Left renal pelvis (tissue), 4 donors: ENCODE measurements around the gene LYPD6B. TPM values are rescaled to one million over a fixed set of nuclear protein-coding genes. Genes with fewer than 3 reads are reported as not detected.

ENCODE experiments used
- DNase-seq, 4 donors: peaks; one replicate each; pipeline ENCODE4 v3.0.0-alpha.2; 2013; ENCODE audit warnings: low read depth in 4 of 4, low spot score in 3 of 4
- polyA plus RNA-seq, 4 donors: library from polyadenylated mRNA; unstranded; fragments of 120-200 nt; gene quantifications; one replicate each; pipeline ENCODE4 v1.2.1, GENCODE V29; 2013; ENCODE audit not compliant: insufficient read length in 4 of 4

Gene LYPD6B
- polyA plus RNA-seq, 4 donors = 0.52 to 35.7 (median 31.3) TPM

GRCh38 chr2:149101818-149102217 lies 63.3 kb downstream of the LYPD6B start:
- no peak for DNase-seq

DNA sequence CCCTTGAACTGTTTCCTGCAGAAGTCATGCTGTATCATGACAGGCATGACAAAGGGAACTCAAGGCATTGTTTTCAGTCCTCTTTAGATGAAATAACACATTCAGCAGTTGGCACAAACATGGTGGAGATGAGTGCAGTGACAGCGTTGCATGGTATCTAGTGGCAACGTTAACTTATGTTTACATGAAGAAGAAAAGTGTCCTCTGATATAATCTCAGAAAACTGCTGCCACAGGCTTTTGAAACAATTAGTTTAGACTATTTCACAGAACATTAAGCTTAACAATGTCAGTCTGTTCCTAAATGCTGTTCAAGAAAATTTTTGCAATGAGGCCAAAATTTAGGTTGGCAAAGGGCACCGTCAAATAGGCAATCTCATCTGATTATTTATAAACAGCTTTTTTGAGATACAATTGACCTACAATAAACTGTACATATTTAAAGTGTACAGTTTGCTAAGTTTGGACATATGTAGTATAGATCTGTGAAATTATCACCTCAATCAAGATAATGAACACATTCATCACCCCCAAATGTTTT lies 64.7 kb downstream of the LYPD6B start:
- DNase-seq = no peak

DNA sequence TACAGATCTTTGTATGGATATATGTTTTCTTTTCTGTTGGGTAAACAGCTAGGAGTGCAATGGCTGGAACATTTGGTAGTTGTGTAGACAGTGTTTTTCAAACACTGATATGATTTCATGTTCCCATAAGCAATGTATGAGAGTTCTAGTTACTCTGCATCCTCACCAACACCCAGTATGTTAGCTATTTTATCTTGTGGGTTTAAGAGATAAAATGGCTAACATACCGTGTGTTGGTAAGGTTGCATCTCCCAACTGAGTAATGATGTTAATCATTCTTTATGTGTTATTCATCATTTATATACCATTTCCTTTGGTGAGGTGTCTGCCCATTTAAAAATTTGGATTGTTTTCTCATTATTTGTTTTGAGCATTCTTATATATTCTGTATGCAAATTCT lies 65.7 kb downstream of the LYPD6B start:
- DNase-seq = no peak

- no peak for DNase-seq
Observed at GRCh38 chr2:149112068-149112467, 73.6 kb downstream of the LYPD6B start.

DNA sequence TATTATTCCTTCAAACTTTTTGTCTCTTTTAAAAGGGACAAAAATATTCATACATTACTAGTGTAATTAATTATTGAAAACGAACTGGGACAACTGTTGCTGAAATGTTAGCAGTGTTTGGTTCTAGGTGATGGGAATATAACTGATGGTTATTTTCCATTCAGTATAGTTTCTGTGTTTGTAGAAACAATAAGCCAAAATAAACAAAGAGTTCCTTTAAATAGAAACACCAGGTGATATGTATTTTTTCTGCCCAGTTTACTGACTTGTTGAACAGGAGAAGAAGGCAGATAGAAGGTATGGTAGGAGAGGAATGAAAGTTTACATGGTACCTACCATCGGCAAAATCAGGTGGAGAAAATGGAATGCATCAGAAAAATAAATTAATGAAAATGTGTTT lies 74.2 kb downstream of the LYPD6B start:
- no peak for DNase-seq

GRCh38 chr2:149115781-149116180 lies 77.3 kb downstream of the LYPD6B start:
- no peak for DNase-seq

DNA sequence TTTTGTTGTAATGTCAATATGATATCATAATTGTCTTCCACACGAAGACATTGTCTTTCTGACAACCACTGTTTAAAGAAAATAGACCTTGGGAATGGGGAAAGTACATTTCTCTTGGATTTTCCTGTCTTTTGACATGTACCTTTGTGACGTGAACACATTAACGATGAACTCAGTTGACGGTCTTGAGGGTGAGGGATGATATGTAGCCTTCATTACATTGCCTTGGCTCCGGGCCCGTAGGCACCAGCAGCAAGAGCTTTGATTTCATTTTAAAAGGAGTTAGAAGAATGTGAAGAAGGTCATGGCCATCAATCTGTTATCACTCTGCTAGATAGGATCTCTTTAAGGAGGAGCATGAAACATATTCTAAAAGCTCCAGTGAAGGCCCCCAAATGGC lies 80.9 kb downstream of the LYPD6B start:
- no peak for DNase-seq

GRCh38 chr2:149122516-149122915 lies 84.0 kb downstream of the LYPD6B start:
- DNase-seq = no peak

DNA sequence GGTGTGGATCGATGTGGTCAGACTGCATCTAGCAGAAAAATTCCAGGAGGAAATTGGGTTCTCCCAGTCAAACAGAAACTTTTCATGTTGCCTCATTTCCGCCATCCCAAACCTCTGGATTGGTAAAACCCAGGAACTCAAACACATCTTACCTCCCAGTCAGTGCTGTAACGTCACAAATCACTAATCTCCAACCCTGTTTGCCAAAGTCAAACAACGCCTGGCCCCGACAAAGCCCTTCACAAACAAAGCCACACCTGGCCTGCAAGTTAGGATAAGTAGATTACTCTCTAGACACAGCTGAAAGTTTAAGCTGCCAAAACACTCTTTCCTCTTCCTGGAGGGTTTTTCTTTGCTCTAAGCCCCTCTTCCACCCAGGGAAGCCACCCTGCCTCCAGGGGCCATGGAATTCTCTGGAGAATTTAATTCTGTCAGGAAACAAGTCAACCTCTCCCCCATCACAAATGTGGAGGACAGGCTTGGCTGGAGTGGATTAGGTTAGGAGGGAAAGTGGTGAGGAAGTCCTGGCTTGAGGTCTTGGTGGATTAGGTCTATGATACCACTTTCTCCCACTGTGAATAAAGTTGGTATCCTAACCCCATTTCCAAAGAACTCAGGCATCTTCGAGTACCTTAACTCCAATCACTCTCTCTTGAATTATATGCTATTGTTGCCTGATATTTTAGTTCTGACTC lies 86.7 kb downstream of the LYPD6B start:
- DNase-seq = no peak

DNA sequence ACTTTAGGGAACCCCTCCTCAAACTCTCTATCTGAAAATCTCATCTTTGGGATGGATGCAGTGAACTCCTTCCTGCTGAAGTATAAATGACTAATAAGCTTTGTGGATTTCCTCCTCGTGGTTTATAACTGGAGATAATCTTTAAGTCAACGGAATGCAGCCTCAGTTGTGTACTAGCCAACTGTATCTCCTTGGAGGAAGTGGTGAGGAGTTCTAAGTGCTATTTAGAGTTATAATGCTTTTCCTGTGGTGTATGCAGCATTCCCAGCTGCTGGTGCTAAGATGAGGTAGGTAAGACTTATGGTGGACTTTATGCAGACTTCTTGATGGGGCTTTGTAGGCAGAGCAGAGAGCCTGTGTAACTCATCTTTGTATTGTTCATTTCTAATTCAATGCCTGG lies 90.9 kb downstream of the LYPD6B start:
- no peak for DNase-seq

DNA sequence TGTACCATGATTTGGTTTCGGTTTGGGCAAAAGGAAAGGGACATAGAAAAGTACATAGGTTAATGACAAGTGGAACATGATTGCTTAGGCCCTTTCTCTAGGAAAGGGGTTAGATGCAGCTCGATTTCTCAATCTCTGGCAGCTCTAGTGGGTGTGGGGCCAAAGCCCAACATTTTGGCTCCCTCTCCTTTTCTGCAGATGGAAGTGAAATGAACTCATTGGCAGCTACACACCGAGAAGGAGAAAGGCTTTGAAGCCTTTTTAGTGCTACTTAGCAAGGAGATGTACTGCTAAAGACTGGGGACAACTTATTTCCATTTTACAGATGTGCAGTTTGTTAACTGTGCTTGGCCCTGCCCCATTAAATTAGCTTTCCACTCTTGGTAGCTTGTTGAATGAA lies 93.8 kb downstream of the LYPD6B start:
- DNase-seq = no peak

GRCh38 chr2:149132901-149133300 lies 94.4 kb downstream of the LYPD6B start:
- no peak for DNase-seq

DNA sequence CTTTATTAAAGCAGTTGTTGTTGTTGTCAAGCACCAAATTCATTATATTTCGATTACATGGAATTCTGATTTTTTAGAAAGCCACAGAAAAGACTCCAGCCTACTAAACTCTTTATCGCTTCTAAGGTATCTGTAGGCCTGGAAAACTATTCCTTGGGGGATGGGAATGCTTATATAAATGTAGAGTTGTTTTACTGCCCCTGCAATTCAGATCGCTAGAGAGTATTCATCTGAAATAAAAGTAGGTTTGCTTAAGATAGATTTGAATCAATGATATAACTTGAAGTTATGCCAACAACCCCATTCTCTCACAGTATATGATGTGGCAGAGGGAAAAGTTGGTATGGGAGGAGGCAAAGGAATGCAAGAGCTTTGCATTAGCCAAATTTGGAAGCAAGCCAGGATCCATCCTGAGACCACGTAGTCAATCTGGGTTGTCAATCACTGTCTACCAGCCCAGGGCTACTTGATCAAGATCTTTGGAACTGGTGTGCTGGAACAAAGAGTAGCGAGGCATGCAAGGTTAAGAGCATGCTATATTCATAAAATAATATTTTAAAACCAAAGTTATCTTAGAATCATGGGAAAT lies 95.9 kb downstream of the LYPD6B start:
- no peak for DNase-seq

DNA sequence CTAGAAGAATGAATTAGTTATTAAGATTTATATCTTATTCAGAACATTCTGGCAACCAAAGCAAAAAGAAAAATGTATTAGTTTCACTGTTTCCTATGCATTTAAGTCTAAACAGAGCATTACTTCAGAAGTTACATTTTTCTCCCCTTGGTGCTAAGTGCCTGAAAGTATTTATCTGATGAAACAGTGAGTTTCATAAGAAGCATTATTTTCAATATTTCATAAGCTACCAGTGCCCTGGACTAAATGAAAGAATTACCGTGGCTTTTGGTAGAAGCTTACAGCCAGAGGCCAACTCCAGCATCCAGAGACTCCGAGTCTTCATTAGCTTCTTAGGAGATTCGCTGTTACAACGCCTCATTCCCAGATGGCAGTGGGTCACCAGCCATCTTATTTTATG lies 97.6 kb downstream of the LYPD6B start:
- DNase-seq = no peak

- DNase-seq = no peak
Observed at GRCh38 chr2:149141046-149141445, 102.5 kb downstream of the LYPD6B start.

- DNase-seq = no peak
Observed at GRCh38 chr2:149143734-149144133, 105.2 kb downstream of the LYPD6B start.

GRCh38 chr2:149145314-149146295 lies 107.1 kb downstream of the LYPD6B start:
- no peak for DNase-seq

DNA sequence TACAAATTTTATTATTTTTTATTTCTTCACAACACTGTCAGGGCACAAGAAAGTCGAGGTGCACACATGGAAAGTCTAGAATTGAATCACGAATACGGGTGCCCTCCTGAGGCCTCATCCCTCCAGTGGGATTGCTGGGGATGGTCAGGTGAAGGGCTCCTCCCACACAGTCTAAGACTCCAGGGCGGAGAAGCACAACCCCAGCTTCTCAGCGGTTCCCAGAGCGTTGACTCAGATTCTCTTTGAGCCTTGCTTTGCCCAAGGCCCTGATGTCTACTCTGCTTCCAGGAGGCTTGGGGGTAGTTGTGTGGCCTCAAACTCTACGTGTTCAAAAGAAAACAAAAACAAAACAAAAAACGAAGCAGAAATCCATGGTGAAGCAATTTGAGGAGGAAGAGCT lies 108.4 kb downstream of the LYPD6B start:
- DNase-seq = no peak

- DNase-seq = peak in 3 of 4 donors; percentile 50 to 59 (median 59)
Observed at GRCh38 chr2:149148194-149149006, 109.9 kb downstream of the LYPD6B start.

DNA sequence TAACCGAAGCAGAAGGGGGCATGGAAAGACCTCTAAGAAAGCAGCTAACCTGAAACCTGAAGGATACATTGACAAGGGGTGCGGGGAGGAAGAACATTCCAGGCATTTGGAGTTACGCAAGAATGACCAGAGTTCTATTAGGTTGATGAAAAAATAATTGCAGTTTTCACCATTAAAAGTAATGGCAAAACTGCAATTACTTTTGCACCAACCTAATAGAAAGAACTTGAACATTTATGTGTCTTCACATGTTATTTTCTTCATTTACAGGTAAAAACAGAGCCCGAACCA lies 110.5 kb downstream of the LYPD6B start:
- DNase-seq = no peak
